HG02840 (cell line): ENCODE measurements around the gene TLR6.

Experiments
- ATAC-seq: cut with Tn5 transposase; IDR thresholded peaks from one replicate; pipeline ENCODE4 v1.9.1; 2021; ENCODE audit warnings: mild to moderate bottlenecking, moderate library complexity, moderate number of reproducible peaks; ENCODE audit not compliant: unreplicated experiment, low FRiP score

Gene TLR6

GRCh38 chr4:38869511-38869910 is 12.9 kb upstream of the TLR6 start:
- ATAC-seq: no peak

GRCh38 chr4:38868059-38868960 is 11.7 kb upstream of the TLR6 start:
- ATAC-seq: peak; percentile 24

GRCh38 chr4:38867478-38868058 is 11.0 kb upstream of the TLR6 start, which contains the start of gene FAM114A1:
FAM114A1 (plus strand) TSS chr4:38867806; CDS start chr4:38878079, 10,273 bp downstream.
- peak; percentile 53 for ATAC-seq

- ATAC-seq: no peak
These were observed 10.4 kb upstream of the TLR6 start for GRCh38 chr4:38866973-38867477.

- no peak for ATAC-seq
These were observed 8.8 kb upstream of the TLR6 start for GRCh38 chr4:38865445-38865844.

GRCh38 chr4:38861791-38862190 is 5.2 kb upstream of the TLR6 start:
- no peak for ATAC-seq

- ATAC-seq: no peak
These were observed 4.3 kb upstream of the TLR6 start for GRCh38 chr4:38860788-38861424.

- no peak for ATAC-seq
These were observed 2.9 kb upstream of the TLR6 start for GRCh38 chr4:38859501-38859900.

- ATAC-seq: no peak
These were observed 1.4 kb upstream of the TLR6 start for GRCh38 chr4:38858097-38858420.

GRCh38 chr4:38857354-38858096 is 908 bp upstream of the TLR6 start:
- no peak for ATAC-seq

GRCh38 chr4:38856046-38856445 is 571 bp downstream of the TLR6 start:
- ATAC-seq: no peak

- ATAC-seq: no peak
These were observed 1.2 kb downstream of the TLR6 start for GRCh38 chr4:38855466-38855865.

GRCh38 chr4:38846015-38846414 is 10.6 kb downstream of the TLR6 start:
- no peak for ATAC-seq

- no peak for ATAC-seq
These were observed 13.6 kb downstream of the TLR6 start for GRCh38 chr4:38842994-38843393.

- ATAC-seq: no peak
These were observed 18.8 kb downstream of the TLR6 start for GRCh38 chr4:38837849-38838248.

- no peak for ATAC-seq
These were observed 19.3 kb downstream of the TLR6 start for GRCh38 chr4:38837334-38837733.

GRCh38 chr4:38834570-38834969 is 22.0 kb downstream of the TLR6 start:
- ATAC-seq: no peak

- no peak for ATAC-seq
These were observed 23.7 kb downstream of the TLR6 start for GRCh38 chr4:38832624-38833528.

GRCh38 chr4:38832206-38832605 is 24.4 kb downstream of the TLR6 start:
- ATAC-seq: no peak

- ATAC-seq: no peak
These were observed 25.0 kb downstream of the TLR6 start for GRCh38 chr4:38831653-38832052.
